Motor neuron (in vitro differentiated cells): Measurements from ENCODE around the gene C16orf92. TPM values are rescaled to one million over a fixed set of nuclear protein-coding genes. Genes with fewer than 3 reads are reported as not detected.
"Not testable (repeated sequence)": the region's sequence is repeated elsewhere in the genome, so short reads cannot be mapped to it uniquely, and the experiment has no call there.

ENCODE experiments used
- ATAC-seq, 8 experiments: fragments of 200-7000 bp; cut with Tn5 transposase; replicated peaks in 6 of 8; 2 replicates each; pipeline ENCODE4 v1.8.0; 2021; ENCODE audit warnings: mild to moderate bottlenecking in 8 of 8, moderate library complexity in 8 of 8
- H3K27ac ChIP-seq, 2 donors: fragments of 250-450 bp; sonication (Bioruptor Pico); 2 replicates each; pipeline ENCODE4 v1.9.0; 2021; ENCODE audit warnings: antibody characterized with exemption in 2 of 2, mild to moderate bottlenecking in 2 of 2, moderate library complexity in 1 of 2
- H3K4me1 ChIP-seq, 2 donors: fragments of 250-450 bp; sonication (Bioruptor Pico); replicated peaks in 1 of 2; 2 replicates each; pipeline ENCODE4 v1.6.1; 2021; ENCODE audit warnings: antibody characterized with exemption in 2 of 2, mild to moderate bottlenecking in 2 of 2, moderate library complexity in 1 of 2
- H3K4me3 ChIP-seq, 5 donors: fragments of 250-450 bp; sonication (Bioruptor Pico); 2 replicates each; pipeline ENCODE4 v1.9.0; 2021; ENCODE audit warnings: antibody characterized with exemption in 5 of 5, mild to moderate bottlenecking in 5 of 5, moderate library complexity in 4 of 5
- WGBS, 10 experiments: fragments of 450-650 bp; shearing (Covaris generic); methylation state at CpG; one replicate each; pipeline ENCODE4 v1.0.0; 2022; 5-methylcytosine and 5-hydroxymethylcytosine counted together
- in situ Hi-C, 9 experiments: fragments of 400-800 bp; cut with MboI; loops; one replicate each; pipeline ENCODE4 v1.15.0; 2021; ENCODE audit warnings: low sequenced_read_pairs in 9 of 9, low pct_unique_long_range_greater_than_20kb in 2 of 9; ENCODE audit not compliant: unreplicated experiment in 9 of 9
- total RNA-seq, 8 experiments: library from RNA; unstranded; fragments of 300-600 nt; gene quantifications; 2 replicates each; pipeline versions ENCODE4 v1.2.3 to v1.2.4, GENCODE V29; 2022

Gene C16orf92
- total RNA-seq, 8 experiments from 2014 or later, result 0.43 to 0.90 (median 0.52) TPM; not detected in 3

DNA sequence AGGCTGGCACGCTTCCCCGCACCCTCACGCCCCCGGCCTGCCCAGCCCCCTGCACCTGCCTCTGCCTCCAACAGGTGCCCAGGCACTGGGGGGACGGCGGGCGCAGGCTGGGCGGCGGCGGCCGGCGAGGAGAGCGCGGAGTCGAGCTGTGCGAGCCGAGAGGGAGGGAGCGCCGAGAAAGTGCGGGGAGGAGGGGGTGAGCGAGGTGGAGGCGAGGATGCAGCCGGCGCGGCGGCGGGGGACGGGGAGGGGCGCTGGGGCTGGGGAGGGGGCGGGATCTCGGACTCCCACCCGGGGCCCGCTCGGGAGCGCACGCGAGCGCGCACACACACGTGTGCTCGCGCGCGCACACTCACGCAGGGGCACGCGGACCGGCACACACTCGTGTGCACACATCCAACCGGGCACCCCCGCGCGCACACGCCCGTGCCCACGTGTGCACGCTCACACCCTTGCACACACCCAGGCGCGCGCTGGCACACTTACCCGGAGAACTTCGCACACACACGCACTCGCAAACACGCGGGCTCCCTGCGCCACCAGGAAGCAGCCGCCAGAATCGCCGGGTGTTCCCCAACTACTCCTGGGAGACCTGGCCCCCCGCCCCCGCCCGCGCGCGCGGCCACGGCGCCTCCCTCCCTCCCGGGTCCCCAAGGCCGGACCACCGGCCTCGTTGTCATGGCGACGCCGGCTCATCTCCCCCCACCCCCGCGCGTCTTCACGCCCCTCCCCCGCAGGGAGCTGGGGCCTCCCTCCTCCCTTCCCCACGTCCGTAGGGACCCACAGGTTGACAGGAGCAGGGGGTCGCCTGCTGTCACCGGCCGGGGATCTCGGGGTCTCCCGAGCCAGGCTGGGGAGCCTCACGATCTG is 11.9 kb upstream of the C16orf92 start, which contains the start of gene DOC2A:
DOC2A (minus strand) TSS at position 184 of the 870 bp plus-strand sequence. CDS start 805 bp downstream, outside the sequence.
- ATAC-seq, result peak; percentile 63 to 85 (median 80)
- H3K4me1 ChIP-seq, result peaks cover 13 to 17% of the 10 kb centered on the region in 2 donors
- H3K4me3 ChIP-seq, result peak within 1 kb of the TSS; percentile 37 to 60 (median 45)
- 0% methylated on average over 19 of the region's 99 CpGs; no CpG with 5 or more reads in 9 of the 10 experiments for WGBS, 10 experiments
- in situ Hi-C loops, result loop anchor here in 4 of 9 experiments (25.0 kb wide), 2 partner anchors 174 to 199 kb away; partner anchors contain the start of genes MAZ (in 3 of the 4), MVP (in 3 of the 4), PAGR1 (in 3 of the 4) and PRRT2 (in 3 of the 4)
- H3K27ac ChIP-seq, result peak within 1 kb of the TSS; percentile 9 to 35

DNA sequence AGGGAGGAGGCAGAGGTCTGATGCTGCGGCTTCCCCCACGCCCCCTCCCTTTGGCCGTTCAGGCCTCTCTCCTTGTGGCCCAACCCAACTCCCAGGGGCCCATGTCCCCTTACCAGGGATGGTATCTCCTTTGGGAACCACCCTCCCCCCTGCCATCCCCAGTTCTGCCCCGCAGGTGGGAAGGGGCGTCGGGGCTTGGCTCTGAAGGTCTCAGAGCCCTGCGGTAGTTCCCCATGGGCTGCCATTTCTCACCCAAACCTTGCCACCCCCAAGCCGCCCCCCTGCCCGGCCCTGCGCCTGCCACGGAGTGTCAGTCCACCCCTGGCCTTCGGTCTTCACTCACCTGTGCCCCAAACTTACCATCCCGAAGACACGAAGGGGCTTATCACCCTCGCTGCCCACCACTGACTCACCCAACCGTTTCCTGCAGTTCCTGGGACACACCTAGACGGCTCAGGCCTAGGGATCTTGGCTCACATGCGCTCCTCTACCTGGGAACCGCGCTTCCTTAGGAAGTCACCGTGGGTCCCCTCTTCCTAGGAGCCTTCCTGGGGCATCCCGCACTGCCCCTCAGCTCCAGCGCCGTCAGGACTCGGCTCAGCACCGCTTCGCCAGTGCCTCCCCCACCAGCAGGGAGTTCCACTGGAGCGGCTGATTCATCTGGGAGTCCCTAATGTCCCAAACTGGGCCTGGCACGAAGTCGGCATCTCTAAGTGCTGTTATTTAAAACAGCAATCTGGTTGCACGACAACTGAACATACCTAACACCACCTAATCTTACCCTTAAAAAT is 11.1 kb upstream of the C16orf92 start:
- Histone ChIP-seq H3K4me3 (peak overlapping the region; percentile 37 to 60 (median 45)), H3K4me1 (peaks cover 13 to 17% of the 10 kb centered on the region in 2 donors), H3K27ac (no peak overlapping the region)
- ATAC-seq, result no peak
- in situ Hi-C loops, result loop anchor here in 4 of 9 experiments (25.0 kb wide), 2 partner anchors 175 to 200 kb away; partner anchors contain the start of genes MAZ (in 3 of the 4), MVP (in 3 of the 4), PAGR1 (in 3 of the 4) and PRRT2 (in 3 of the 4)
- 9 to 81% (median 29%) methylated on average over 1 to 13 of the region's 31 CpGs; no CpG with 5 or more reads in 4 of the 10 experiments for WGBS, 10 experiments

GRCh38 chr16:30012598-30012997 is 10.4 kb upstream of the C16orf92 start:
- not testable (repeated sequence) for ATAC-seq, H3K4me3 ChIP-seq, H3K27ac ChIP-seq
- in situ Hi-C loops, result loop anchor here in 4 of 9 experiments (25.0 kb wide), 2 partner anchors 175 to 200 kb away; partner anchors contain the start of genes MAZ (in 3 of the 4), MVP (in 3 of the 4), PAGR1 (in 3 of the 4) and PRRT2 (in 3 of the 4)
- H3K4me1 ChIP-seq, result peaks cover 13 to 17% of the 10 kb centered on the region in 2 donors
- WGBS, 10 experiments, result 40 to 100% (median 80%) methylated on average over 1 to 13 of the region's 14 CpGs; no CpG with 5 or more reads in 2 of the 10 experiments

GRCh38 chr16:30015450-30015849 is 7.5 kb upstream of the C16orf92 start:
- in situ Hi-C loops, result loop anchor here in 4 of 9 experiments (25.0 kb wide), 2 partner anchors 178 to 203 kb away; partner anchors contain the start of genes MAZ (in 3 of the 4), MVP (in 3 of the 4), PAGR1 (in 3 of the 4) and PRRT2 (in 3 of the 4)
- not testable (repeated sequence) for H3K4me1 ChIP-seq, H3K27ac ChIP-seq, H3K4me3 ChIP-seq, ATAC-seq
- 39 to 100% (median 81%) methylated on average over 1 to 7 of the region's 7 CpGs; no CpG with 5 or more reads in 1 of the 10 experiments for WGBS, 10 experiments

GRCh38 chr16:30016555-30017276 is 6.3 kb upstream of the C16orf92 start:
- H3K27ac ChIP-seq, result no peak overlapping the region
- 17 to 89% (median 60%) methylated on average over 2 to 7 of the region's 8 CpGs; no CpG with 5 or more reads in 2 of the 10 experiments for WGBS, 10 experiments
- H3K4me1 ChIP-seq, result no peaks in the 10 kb centered on the region
- in situ Hi-C loops, result loop anchor here in 4 of 9 experiments (25.0 kb wide), 2 partner anchors 179 to 204 kb away; partner anchors contain the start of genes MAZ (in 3 of the 4), MVP (in 3 of the 4), PAGR1 (in 3 of the 4) and PRRT2 (in 3 of the 4)
- no peak for ATAC-seq
- no peak overlapping the region for H3K4me3 ChIP-seq

- no peaks in the 10 kb centered on the region for H3K4me1 ChIP-seq
- ATAC-seq, result no peak
- 0 to 100% (median 77%) methylated on average over 1 to 2 of the region's 2 CpGs for WGBS, 10 experiments
- H3K27ac ChIP-seq, result no peak overlapping the region
- in situ Hi-C loops, result loop anchor here in 4 of 9 experiments (25.0 kb wide), 2 partner anchors 180 to 205 kb away; partner anchors contain the start of genes MAZ (in 3 of the 4), MVP (in 3 of the 4), PAGR1 (in 3 of the 4) and PRRT2 (in 3 of the 4)
- H3K4me3 ChIP-seq, result no peak overlapping the region
These were observed 5.7 kb upstream of the C16orf92 start for GRCh38 chr16:30017277-30017656.

DNA sequence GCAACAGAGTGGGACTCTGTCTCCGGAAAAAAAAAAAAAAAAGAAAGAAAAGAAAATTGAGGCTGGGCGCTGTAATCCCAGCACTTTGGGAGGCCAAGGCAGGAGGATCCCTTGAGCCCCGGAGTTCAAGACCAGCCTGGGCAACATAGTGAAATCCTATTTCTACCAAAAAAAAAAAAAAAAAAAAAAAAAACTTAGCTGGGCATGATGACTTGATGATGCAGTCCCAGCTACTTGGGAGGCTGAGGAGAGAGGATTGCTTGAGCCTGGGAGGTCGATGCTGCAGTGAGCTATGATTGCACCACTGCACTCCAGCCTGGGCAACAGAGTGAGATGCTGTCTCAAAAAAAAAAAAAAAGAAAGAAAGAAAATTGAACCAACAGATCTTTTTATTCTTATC is 5.1 kb upstream of the C16orf92 start:
- not testable (repeated sequence) for H3K27ac ChIP-seq, H3K4me1 ChIP-seq, ATAC-seq, H3K4me3 ChIP-seq
- in situ Hi-C loops, result loop anchor here in 4 of 9 experiments (25.0 kb wide), 2 partner anchors 181 to 206 kb away; partner anchors contain the start of genes MAZ (in 3 of the 4), MVP (in 3 of the 4), PAGR1 (in 3 of the 4) and PRRT2 (in 3 of the 4)
- 53 to 100% (median 79%) methylated on average over 1 to 4 of the region's 4 CpGs; no CpG with 5 or more reads in 3 of the 10 experiments for WGBS, 10 experiments

GRCh38 chr16:30018731-30019158 is 4.3 kb upstream of the C16orf92 start:
- ATAC-seq, result no peak
- no peaks in the 10 kb centered on the region for H3K4me1 ChIP-seq
- H3K27ac ChIP-seq, result no peak overlapping the region
- 0 to 100% (median 44%) methylated on average over 1 to 4 of the region's 4 CpGs; no CpG with 5 or more reads in 2 of the 10 experiments for WGBS, 10 experiments
- H3K4me3 ChIP-seq, result no peak overlapping the region
- in situ Hi-C loops, result loop anchor here in 4 of 9 experiments (25.0 kb wide), 2 partner anchors 181 to 206 kb away; partner anchors contain the start of genes MAZ (in 3 of the 4), MVP (in 3 of the 4), PAGR1 (in 3 of the 4) and PRRT2 (in 3 of the 4)

- Histone ChIP-seq H3K27ac (no peak overlapping the region), H3K4me1 (peaks cover 0 to 2% of the 10 kb centered on the region in 2 donors), H3K4me3 (no peak overlapping the region)
- 0 to 77% (median 62%) methylated on average over 1 to 4 of the region's 11 CpGs; no CpG with 5 or more reads in 6 of the 10 experiments for WGBS, 10 experiments
- in situ Hi-C loops, result loop anchor here in 4 of 9 experiments (25.0 kb wide), 2 partner anchors 186 to 211 kb away; partner anchors contain the start of genes MAZ (in 3 of the 4), MVP (in 3 of the 4), PAGR1 (in 3 of the 4) and PRRT2 (in 3 of the 4)
- no peak for ATAC-seq
These were observed 588 bp downstream of the C16orf92 start for GRCh38 chr16:30023586-30023985.

DNA sequence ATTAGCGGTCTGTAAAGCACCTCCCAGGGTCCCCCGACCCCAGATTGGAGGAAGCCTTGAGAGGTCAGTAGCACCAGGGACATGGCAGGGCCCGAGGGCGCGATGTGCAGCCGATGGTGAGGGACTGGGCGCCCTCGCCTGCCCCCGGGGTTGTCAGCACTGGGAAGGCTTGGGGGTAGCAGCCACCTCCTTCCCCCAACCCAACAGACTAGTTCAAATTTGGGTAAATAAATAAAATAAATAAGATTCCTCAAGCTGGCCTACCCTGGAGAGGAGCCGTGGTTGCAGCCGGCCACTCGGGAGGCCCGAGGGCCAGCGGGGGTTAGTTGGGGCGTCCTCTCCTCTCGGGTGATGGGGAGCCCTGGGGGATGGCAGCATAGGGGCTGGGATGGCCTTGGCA is 1.5 kb downstream of the C16orf92 start:
- Histone ChIP-seq H3K4me1 (peaks cover 6 to 11% of the 10 kb centered on the region in 2 donors), H3K4me3 (no peak overlapping the region), H3K27ac (no peak overlapping the region)
- in situ Hi-C loops, result loop anchor here in 4 of 9 experiments (25.0 kb wide), 2 partner anchors 187 to 212 kb away; partner anchors contain the start of genes MAZ (in 3 of the 4), MVP (in 3 of the 4), PAGR1 (in 3 of the 4) and PRRT2 (in 3 of the 4)
- 62 to 76% (median 67%) methylated on average over 2 to 7 of the region's 16 CpGs; no CpG with 5 or more reads in 7 of the 10 experiments for WGBS, 10 experiments
- ATAC-seq, result no peak

DNA sequence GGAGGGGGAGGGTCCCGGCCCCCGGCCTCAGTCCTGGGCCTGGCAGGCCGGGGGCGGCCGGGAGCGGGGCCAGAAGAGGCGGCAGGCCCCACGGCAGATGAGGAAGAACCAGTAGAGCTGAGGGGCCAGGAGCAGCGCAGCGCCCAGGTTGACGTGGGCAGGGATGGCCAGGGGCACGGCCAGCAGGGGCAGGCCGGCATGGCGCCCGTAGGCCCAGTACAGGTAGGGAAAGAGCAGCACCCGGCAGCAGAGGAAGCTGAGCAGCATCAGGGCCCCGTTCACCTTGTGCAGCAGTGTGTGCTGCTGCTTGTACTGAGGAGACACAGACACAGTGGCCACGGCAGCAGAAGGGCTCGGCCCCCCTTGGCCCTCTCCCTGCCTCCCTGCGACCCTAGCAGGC is 2.2 kb downstream of the C16orf92 start:
- 0 to 93% (median 80%) methylated on average over 1 to 3 of the region's 20 CpGs; no CpG with 5 or more reads in 7 of the 10 experiments for WGBS, 10 experiments
- Histone ChIP-seq H3K4me3 (no peak overlapping the region), H3K4me1 (peaks cover 8 to 18% of the 10 kb centered on the region in 2 donors), H3K27ac (no peak overlapping the region)
- no peak for ATAC-seq
- in situ Hi-C loops, result loop anchor here in 1 of 9 experiments (25.0 kb wide), 1 partner anchor 313 kb away; no protein-coding TSS in a partner anchor
